Panc1 (cell line): ENCODE results near the gene C8A.

Experiments used
- SIN3A ChIP-seq: IDR thresholded peaks from 2 replicates; pipeline ENCODE4 v1.6.1; 2012; ENCODE audit warnings: low read depth, mild to moderate bottlenecking, low read length, moderate library complexity, borderline replicate concordance; ENCODE audit not compliant: insufficient read depth
- TF ChIP-seq, protein P1 (sequence below): fragments of 450-650 bp; IDR thresholded peaks from 2 replicates; pipeline ENCODE4 v1.5.1; 2017; ENCODE audit warnings: mild to moderate bottlenecking
- TF ChIP-seq, protein P2 (sequence below), 2 experiments: IDR thresholded peaks; 2 replicates each; pipeline ENCODE4 v1.6.1; 2011 to 2012; ENCODE audit warnings: low read depth in 2 of 2, control low read depth in 1 of 2, low read length in 1 of 2, mild to moderate bottlenecking in 1 of 2, moderate library complexity in 1 of 2; ENCODE audit not compliant: insufficient read depth in 1 of 2

DNA sequence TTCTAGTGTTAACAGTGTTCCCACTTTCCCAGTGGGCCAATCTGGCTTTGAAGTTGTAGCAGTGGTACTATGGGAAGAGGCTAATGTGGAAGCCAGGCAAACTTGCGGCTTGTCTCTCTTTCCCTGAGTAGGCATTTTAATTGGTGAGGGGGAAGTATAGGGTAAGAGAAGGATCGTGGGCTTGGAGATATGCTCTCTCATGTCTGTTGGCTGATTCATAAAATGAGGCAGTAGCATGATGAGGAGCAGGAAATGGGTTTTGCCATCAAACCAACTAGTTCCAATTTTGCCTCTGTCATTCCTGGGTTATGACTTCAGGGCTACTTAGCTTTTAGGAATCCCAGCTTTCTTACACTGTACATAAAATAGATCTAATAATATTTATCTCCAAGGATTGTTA is 12.1 kb downstream of the C8A start:
- no peak for TF ChIP-seq SIN3A
- TF ChIP-seq, protein P1, sequence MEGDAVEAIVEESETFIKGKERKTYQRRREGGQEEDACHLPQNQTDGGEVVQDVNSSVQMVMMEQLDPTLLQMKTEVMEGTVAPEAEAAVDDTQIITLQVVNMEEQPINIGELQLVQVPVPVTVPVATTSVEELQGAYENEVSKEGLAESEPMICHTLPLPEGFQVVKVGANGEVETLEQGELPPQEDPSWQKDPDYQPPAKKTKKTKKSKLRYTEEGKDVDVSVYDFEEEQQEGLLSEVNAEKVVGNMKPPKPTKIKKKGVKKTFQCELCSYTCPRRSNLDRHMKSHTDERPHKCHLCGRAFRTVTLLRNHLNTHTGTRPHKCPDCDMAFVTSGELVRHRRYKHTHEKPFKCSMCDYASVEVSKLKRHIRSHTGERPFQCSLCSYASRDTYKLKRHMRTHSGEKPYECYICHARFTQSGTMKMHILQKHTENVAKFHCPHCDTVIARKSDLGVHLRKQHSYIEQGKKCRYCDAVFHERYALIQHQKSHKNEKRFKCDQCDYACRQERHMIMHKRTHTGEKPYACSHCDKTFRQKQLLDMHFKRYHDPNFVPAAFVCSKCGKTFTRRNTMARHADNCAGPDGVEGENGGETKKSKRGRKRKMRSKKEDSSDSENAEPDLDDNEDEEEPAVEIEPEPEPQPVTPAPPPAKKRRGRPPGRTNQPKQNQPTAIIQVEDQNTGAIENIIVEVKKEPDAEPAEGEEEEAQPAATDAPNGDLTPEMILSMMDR, result no peak
- TF ChIP-seq, protein P2, sequence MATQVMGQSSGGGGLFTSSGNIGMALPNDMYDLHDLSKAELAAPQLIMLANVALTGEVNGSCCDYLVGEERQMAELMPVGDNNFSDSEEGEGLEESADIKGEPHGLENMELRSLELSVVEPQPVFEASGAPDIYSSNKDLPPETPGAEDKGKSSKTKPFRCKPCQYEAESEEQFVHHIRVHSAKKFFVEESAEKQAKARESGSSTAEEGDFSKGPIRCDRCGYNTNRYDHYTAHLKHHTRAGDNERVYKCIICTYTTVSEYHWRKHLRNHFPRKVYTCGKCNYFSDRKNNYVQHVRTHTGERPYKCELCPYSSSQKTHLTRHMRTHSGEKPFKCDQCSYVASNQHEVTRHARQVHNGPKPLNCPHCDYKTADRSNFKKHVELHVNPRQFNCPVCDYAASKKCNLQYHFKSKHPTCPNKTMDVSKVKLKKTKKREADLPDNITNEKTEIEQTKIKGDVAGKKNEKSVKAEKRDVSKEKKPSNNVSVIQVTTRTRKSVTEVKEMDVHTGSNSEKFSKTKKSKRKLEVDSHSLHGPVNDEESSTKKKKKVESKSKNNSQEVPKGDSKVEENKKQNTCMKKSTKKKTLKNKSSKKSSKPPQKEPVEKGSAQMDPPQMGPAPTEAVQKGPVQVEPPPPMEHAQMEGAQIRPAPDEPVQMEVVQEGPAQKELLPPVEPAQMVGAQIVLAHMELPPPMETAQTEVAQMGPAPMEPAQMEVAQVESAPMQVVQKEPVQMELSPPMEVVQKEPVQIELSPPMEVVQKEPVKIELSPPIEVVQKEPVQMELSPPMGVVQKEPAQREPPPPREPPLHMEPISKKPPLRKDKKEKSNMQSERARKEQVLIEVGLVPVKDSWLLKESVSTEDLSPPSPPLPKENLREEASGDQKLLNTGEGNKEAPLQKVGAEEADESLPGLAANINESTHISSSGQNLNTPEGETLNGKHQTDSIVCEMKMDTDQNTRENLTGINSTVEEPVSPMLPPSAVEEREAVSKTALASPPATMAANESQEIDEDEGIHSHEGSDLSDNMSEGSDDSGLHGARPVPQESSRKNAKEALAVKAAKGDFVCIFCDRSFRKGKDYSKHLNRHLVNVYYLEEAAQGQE (IDR thresholded peaks at IDR 0.05; ENCODE audit: insufficient read depth in 1 of 2, low read depth in 2 of 2, low read length in 1 of 2), result no peak
